GM23248 (cell line): ENCODE measurements around the gene CACNA1D. TPM values are rescaled to one million over a fixed set of nuclear protein-coding genes. Genes with fewer than 3 reads are reported as not detected.

ENCODE experiments used
- DNase-seq: peaks from one replicate; pipeline ENCODE4 v3.0.0-alpha.2; 2015
- H2AFZ ChIP-seq: fragments of 200-600 bp; sonication (generic); 2 replicates; pipeline ENCODE4 v1.6.1; 2016; ENCODE audit warnings: antibody characterized with exemption
- H3F3A ChIP-seq: fragments of 200-600 bp; sonication (generic); 2 replicates; pipeline ENCODE4 v1.6.1; 2016; ENCODE audit warnings: mild to moderate bottlenecking, antibody characterized with exemption, mixed run types; ENCODE audit not compliant: insufficient read depth
- H3K27ac ChIP-seq: fragments of 200-600 bp; sonication (generic); 2 replicates; pipeline ENCODE4 v1.5.1; 2016; ENCODE audit warnings: mild to moderate bottlenecking
- H3K27me3 ChIP-seq: fragments of 200-600 bp; sonication (generic); replicated peaks from 2 replicates; pipeline ENCODE4 v1.6.1; 2016; ENCODE audit warnings: mild to moderate bottlenecking; ENCODE audit not compliant: insufficient read depth
- H3K36me3 ChIP-seq: fragments of 200-600 bp; sonication (generic); 2 replicates; pipeline ENCODE4 v1.6.1; 2016; ENCODE audit warnings: low read depth, mild to moderate bottlenecking
- H3K4me1 ChIP-seq: fragments of 200-600 bp; sonication (generic); 2 replicates; pipeline ENCODE4 v1.6.1; 2016; ENCODE audit warnings: mild to moderate bottlenecking; ENCODE audit not compliant: insufficient read depth
- H3K4me2 ChIP-seq: fragments of 200-600 bp; sonication (generic); one replicate; pipeline ENCODE4 v1.6.1; 2016; ENCODE audit warnings: mild to moderate bottlenecking; ENCODE audit not compliant: unreplicated experiment
- H3K4me3 ChIP-seq: fragments of 200-600 bp; sonication (generic); 2 replicates; pipeline ENCODE4 v1.5.1; 2016; ENCODE audit warnings: mild to moderate bottlenecking
- H3K79me2 ChIP-seq: fragments of 200-600 bp; sonication (generic); 2 replicates; pipeline ENCODE4 v1.6.1; 2016; ENCODE audit warnings: mild to moderate bottlenecking; ENCODE audit not compliant: insufficient read depth
- H3K9ac ChIP-seq: fragments of 200-600 bp; sonication (generic); 2 replicates; pipeline ENCODE4 v1.6.1; 2016; ENCODE audit warnings: mild to moderate bottlenecking
- H3K9me2 ChIP-seq: fragments of 200-600 bp; sonication (generic); 2 replicates; pipeline ENCODE4 v1.6.1; 2016; ENCODE audit warnings: mixed run types, mild to moderate bottlenecking, moderate library complexity; ENCODE audit not compliant: insufficient read depth
- H3K9me3 ChIP-seq: fragments of 200-600 bp; sonication (generic); one replicate; pipeline ENCODE4 v1.6.1; 2017; ENCODE audit warnings: low read depth
- H4K20me1 ChIP-seq: fragments of 200-600 bp; sonication (generic); 2 replicates; pipeline ENCODE4 v1.6.0; 2016; ENCODE audit not compliant: insufficient read depth
- EZH2 ChIP-seq: fragments of 200-600 bp; sonication (generic); IDR thresholded peaks from 2 replicates; pipeline ENCODE4 v1.6.1; 2018; ENCODE audit warnings: antibody characterized with exemption, mild to moderate bottlenecking; ENCODE audit not compliant: insufficient read depth, poor library complexity, severe bottlenecking
- EZH2phosphoT487 ChIP-seq: fragments of 200-600 bp; sonication (generic); IDR thresholded peaks from 2 replicates; pipeline ENCODE4 v1.6.1; 2018; ENCODE audit warnings: antibody characterized with exemption, moderate library complexity, mild to moderate bottlenecking, low read depth; ENCODE audit not compliant: insufficient read depth
- WGBS, 2 experiments: methylation state at CpG; one replicate each; pipeline ENCODE4 v1.1.6; 2015 to 2017; ENCODE audit warnings: low lambda C conversion rate in 2 of 2, low coverage in 1 of 2; ENCODE audit errors: missing lambda C conversion rate in 2 of 2; 5-methylcytosine and 5-hydroxymethylcytosine counted together
- in situ Hi-C: fragments of 300-500 bp; cut with MboI; formaldehyde crosslinking; loops from 2 replicates; pipeline ENCODE4 v1.15.0; 2020
- polyA plus RNA-seq: library from polyadenylated mRNA; unstranded; fragments of >200 nt; fragmentation: Nextera tagmentation; extraction: Ambion mirVana; gene quantifications from 2 replicates; pipeline ENCODE4 v1.2.1, GENCODE V29; 2016
- total RNA-seq: library from RNA; depleted of rRNA; stranded (reverse); fragments of >200 nt; shearing (Covaris generic); gene quantifications from 2 replicates; pipeline ENCODE4 v1.2.3, GENCODE V29; 2014

CACNA1D gene
- total and polyA plus RNA-seq, 2 experiments from 2014 or later, result not detected

DNA sequence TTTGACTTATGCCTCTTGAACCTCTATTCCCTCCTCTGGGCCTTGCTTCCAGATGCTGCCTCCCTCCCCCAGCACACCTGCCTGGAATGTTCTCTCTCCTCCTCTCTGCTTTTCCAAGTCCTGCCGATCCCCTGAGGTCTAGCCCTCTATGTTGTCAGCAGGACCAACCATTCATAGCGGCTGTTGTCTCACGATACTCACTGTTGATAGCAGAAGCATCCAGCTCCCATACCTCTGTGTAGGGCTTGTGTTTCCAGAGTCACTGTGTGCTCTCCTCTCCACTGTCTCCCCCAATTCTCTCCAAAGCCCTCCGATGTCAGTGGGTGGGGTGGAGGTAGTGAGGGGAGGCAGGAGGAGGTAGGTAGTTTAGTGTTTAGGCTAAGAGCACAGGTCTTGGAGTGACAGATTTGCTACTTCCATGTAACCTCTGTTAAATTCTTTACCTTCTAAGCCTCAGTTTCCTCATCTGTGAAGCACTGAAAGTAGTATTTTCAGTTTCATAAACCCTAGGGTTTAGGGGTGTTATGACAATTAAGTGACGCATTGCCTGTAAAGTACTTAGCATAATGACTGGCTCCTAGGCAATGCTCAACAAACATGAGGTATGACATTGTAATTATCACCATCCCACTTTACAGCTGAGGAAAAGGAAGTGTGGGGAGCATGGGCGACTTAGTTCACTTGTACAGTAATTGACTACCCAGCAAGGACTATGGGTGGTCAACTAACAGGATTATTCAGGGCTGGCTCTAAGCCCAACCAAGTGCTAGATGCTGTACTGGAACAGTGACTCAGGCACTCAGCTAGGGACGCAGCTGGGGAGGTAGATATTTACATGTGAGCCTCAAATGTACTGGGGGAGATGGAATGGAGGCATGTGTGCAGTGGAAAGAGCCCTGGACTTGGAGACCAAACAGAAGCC, 122.8 kb downstream of the CACNA1D start:
- Histone ChIP-seq H3K36me3 (no peaks in the 10 kb centered on the region), H3K4me2 (no peak overlapping the region), H3K4me1 (no peaks in the 10 kb centered on the region), H2AFZ (no peak overlapping the region), H3K9me3 (no peaks in the 10 kb centered on the region), H3K27me3 (peaks cover 10% of the 10 kb centered on the region), H3K79me2 (no peaks in the 10 kb centered on the region), H3F3A (no peaks in the 10 kb centered on the region), H3K9ac (no peak overlapping the region), H3K9me2 (no peaks in the 10 kb centered on the region), H4K20me1 (no peaks in the 10 kb centered on the region), H3K27ac (no peak overlapping the region), H3K4me3 (no peak overlapping the region)
- 44 to 49% methylated on average over 7 of the region's 7 CpGs for WGBS, 2 experiments
- no peak for TF ChIP-seq EZH2
- no peak for TF ChIP-seq EZH2phosphoT487
- in situ Hi-C loops, result no loop called here
- DNase-seq, result no peak

DNA sequence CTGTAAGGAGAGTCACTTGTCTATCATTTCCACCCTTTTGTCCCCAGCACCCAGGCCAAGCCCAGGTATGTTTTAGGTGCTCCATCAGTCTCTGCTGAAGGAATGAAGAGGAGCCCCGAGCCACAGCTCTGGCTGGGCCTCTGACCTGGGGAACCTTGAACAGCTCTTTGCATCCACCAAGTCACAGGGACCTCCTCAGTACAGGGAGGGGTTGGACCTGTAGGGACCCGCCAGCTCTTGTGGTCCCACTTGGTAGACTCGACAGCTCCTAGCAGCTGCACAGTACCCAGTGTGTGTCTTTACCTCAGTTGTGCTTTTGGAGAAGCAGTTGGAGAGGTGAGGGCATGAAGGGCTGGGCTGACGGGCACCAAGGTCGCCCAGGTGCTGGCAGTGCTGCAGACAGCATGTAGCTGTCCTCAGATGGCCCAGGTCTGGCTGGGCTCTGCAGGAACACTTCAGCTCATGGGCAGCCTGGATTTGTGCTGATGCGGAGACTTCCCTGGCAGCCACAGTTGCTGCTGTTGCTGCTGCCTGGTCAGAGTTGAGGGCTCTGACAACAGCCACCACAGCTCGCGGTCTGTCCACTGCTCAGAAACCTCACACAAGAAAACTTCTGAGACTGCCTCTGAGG, 123.6 kb downstream of the CACNA1D start:
- Histone ChIP-seq H3K9me3 (no peaks in the 10 kb centered on the region), H3K4me3 (no peak overlapping the region), H3K27ac (no peak overlapping the region), H3K36me3 (no peaks in the 10 kb centered on the region), H3K4me2 (no peak overlapping the region), H4K20me1 (no peaks in the 10 kb centered on the region), H3F3A (no peaks in the 10 kb centered on the region), H3K4me1 (no peaks in the 10 kb centered on the region), H3K9me2 (no peaks in the 10 kb centered on the region), H2AFZ (no peak overlapping the region), H3K27me3 (peaks cover 10% of the 10 kb centered on the region), H3K79me2 (no peaks in the 10 kb centered on the region), H3K9ac (no peak overlapping the region)
- 49 to 52% methylated on average over 8 of the region's 8 CpGs for WGBS, 2 experiments
- in situ Hi-C loops, result no loop called here
- TF ChIP-seq EZH2, result no peak
- TF ChIP-seq EZH2phosphoT487, result no peak
- no peak for DNase-seq

DNA sequence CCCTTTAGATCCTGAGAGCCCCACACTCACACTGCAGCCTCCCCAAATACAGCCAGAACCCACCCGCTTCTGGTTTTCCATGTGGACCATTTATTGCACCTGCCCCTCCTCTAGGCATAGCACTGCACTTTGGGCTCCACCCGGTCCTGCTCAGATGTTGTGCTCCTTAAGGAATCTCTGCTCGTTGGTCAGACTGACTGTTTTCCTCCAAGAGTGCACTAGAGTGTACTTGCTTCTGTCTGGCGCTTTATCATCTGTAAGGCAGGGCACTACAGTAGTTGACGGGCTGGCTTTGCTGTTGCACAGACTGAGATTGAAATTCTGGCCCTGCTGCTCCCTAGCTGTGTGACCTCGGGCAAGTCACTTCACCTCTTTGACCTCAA, 124.1 kb downstream of the CACNA1D start:
- H3K27ac ChIP-seq, result no peak overlapping the region
- TF ChIP-seq EZH2 (no peak), EZH2phosphoT487 (no peak)
- 22 to 32% methylated on average over 6 of the region's 6 CpGs for WGBS, 2 experiments
- no peaks in the 10 kb centered on the region for H3K36me3 ChIP-seq
- no peak overlapping the region for H3K9ac ChIP-seq
- no peaks in the 10 kb centered on the region for H3K4me1 ChIP-seq
- in situ Hi-C loops, result no loop called here
- H4K20me1 ChIP-seq, result no peaks in the 10 kb centered on the region
- no peak for DNase-seq
- H3K9me2 ChIP-seq, result no peaks in the 10 kb centered on the region
- no peaks in the 10 kb centered on the region for H3K79me2 ChIP-seq
- H3K9me3 ChIP-seq, result no peaks in the 10 kb centered on the region
- no peak overlapping the region for H3K4me2 ChIP-seq
- peaks cover 10% of the 10 kb centered on the region; the same call in 1 of the 2 replicates for H3K27me3 ChIP-seq
- H2AFZ ChIP-seq, result no peak overlapping the region
- no peak overlapping the region for H3K4me3 ChIP-seq
- no peaks in the 10 kb centered on the region for H3F3A ChIP-seq

DNA sequence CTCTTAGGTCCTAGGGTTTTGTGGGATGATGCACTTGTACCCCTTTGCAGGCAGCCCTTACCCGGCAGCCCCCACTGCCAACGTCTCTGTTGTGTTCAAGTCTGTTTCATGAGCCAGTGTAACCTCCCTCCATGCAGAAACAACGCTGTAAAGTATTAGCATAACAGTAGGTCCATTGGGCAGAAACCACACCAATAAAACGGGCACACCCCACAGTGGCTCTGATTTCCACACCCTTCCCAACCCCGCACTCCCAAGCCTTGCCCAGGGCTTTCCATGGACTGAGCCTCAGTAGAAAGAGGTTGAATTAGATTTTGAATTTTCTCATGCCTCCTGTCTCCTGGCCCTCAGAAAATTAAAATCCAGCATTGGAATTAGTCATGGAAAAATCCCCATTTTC, 124.5 kb downstream of the CACNA1D start:
- H3K9me3 ChIP-seq, result no peaks in the 10 kb centered on the region
- H3K27ac ChIP-seq, result no peak overlapping the region
- H4K20me1 ChIP-seq, result no peaks in the 10 kb centered on the region
- H3K36me3 ChIP-seq, result no peaks in the 10 kb centered on the region
- no peak overlapping the region for H3K9ac ChIP-seq
- WGBS, 2 experiments, result 32 to 33% methylated on average over 5 of the region's 5 CpGs
- H2AFZ ChIP-seq, result no peak overlapping the region
- no peaks in the 10 kb centered on the region for H3K4me1 ChIP-seq
- TF ChIP-seq EZH2phosphoT487 (no peak), EZH2 (no peak)
- no peak overlapping the region for H3K4me3 ChIP-seq
- no peak for DNase-seq
- in situ Hi-C loops, result no loop called here
- no peaks in the 10 kb centered on the region for H3K9me2 ChIP-seq
- H3F3A ChIP-seq, result no peaks in the 10 kb centered on the region
- no peaks in the 10 kb centered on the region for H3K79me2 ChIP-seq
- peaks cover 10% of the 10 kb centered on the region; the same call in 1 of the 2 replicates for H3K27me3 ChIP-seq
- no peak overlapping the region for H3K4me2 ChIP-seq
